Adrenal gland (tissue), 12 donors: Measurements from ENCODE around the gene TMEM41B. TPM values are rescaled to one million over a fixed set of nuclear protein-coding genes. Genes with fewer than 3 reads are reported as not detected.

Experiments used
- DNase-seq, 7 donors: peaks; one replicate each; pipeline ENCODE4 v3.0.0-alpha.2; 2019 to 2020
- H3K27ac ChIP-seq, 5 donors: fragments of 200-600 bp; sonication (generic) in 4 of 5; 1 replicate in 3 of 5; 2 replicates in 2 of 5; pipeline versions ENCODE4 v1.5.1 to v1.8.0; 2016 to 2020; ENCODE audit warnings: mild to moderate bottlenecking in 1 of 5
- H3K27me3 ChIP-seq: fragments of 200-600 bp; 2 replicates; pipeline ENCODE4 v1.8.0; 2021
- H3K36me3 ChIP-seq, 2 donors: fragments of 200-600 bp; replicated peaks in 1 of 2; 1 replicate in 1 of 2; 2 replicates in 1 of 2; pipeline versions ENCODE4 v1.5.1 to v1.8.0; 2018 to 2022
- H3K4me1 ChIP-seq, 2 donors: fragments of 200-600 bp; replicated peaks in 1 of 2; 1 replicate in 1 of 2; 2 replicates in 1 of 2; pipeline versions ENCODE4 v1.5.1 to v1.8.0; 2018 to 2021
- H3K4me3 ChIP-seq, 4 donors: fragments of 200-600 bp; sonication (generic) in 3 of 4; one replicate each; pipeline ENCODE4 v1.5.1; 2016 to 2018
- H3K9me3 ChIP-seq, 3 donors: fragments of 200-600 bp; sonication (generic) in 1 of 3; replicated peaks in 1 of 3; 1 replicate in 2 of 3; 2 replicates in 1 of 3; pipeline versions ENCODE4 v1.5.1 to v1.8.0; 2016 to 2021
- CTCF ChIP-seq, 6 experiments: fragments of 450-650 bp in 4 of 6; fragments of 200-600 bp in 2 of 6; sonication (generic) in 1 of 6; IDR thresholded peaks; 1 replicate in 5 of 6; 2 replicates in 1 of 6; pipeline versions ENCODE4 v1.5.1 to v1.8.0; 2016 to 2021; ENCODE audit warnings: antibody characterized with exemption in 6 of 6, mild to moderate bottlenecking in 2 of 6, moderate library complexity in 1 of 6
- POLR2A ChIP-seq, 2 donors: fragments of 450-650 bp; IDR thresholded peaks; one replicate each; pipeline ENCODE4 v1.6.1; 2017; ENCODE audit warnings: antibody characterized with exemption in 2 of 2, mild to moderate bottlenecking in 2 of 2, moderate library complexity in 1 of 2
- WGBS, 4 donors: extraction: QIAGEN DNeasy Blood & Tissue Kit in 2 of 4; methylation state at CpG; one replicate each; pipeline versions ENCODE4 v1.1.5 to v1.1.7; 2013 to 2017; 5-methylcytosine and 5-hydroxymethylcytosine counted together
- intact Hi-C, 2 donors: fragments of 100-400 bp; cut with DNase I; formaldehyde crosslinking; loops; one replicate each; pipeline versions ENCODE4 v1.14.1 to v1.15.0; 2022 to 2023
- polyA plus RNA-seq, 3 donors: library from polyadenylated mRNA; stranded (reverse); fragments of 200-250 nt in 2 of 3; fragments of 350-450 nt in 1 of 3; fragmentation: Illumina TruSeq in 1 of 3; extraction: RNeasy Lipid Tissue Mini Kit (QIAGEN cat#74804) in 1 of 3; gene quantifications; one replicate each; pipeline ENCODE4 v1.2.3, GENCODE V29; 2013 to 2014
- total RNA-seq, 9 donors: library from RNA; depleted of rRNA in 4 of 9; stranded (reverse); fragments of >200 nt in 4 of 9; fragments of 120-200 nt in 1 of 9; fragmentation: NEBNext Ultra II Directional in 1 of 9; extraction: Animal tissue kit (Norgen Biotek cat#: 25700) in 1 of 9; gene quantifications; one replicate each; pipeline versions ENCODE4 v1.1.0 to v1.2.4, GENCODE V29; 2013 to 2023
- donor health status: healthy with polysubstance abuse.
- donor health status: Bipolar disorder and iron deficiency.
- donor health status: DM: yes; HTN: yes; CAD: no.
- donor health status: DM: no; HTN: no; CAD: no.
- donor health status: DM: no; HTN: no; CAD: no.
- donor health status: DM: yes; HTN: yes; CAD: no.

TMEM41B gene
- total and polyA plus RNA-seq, 12 donors: 17.6 to 58.8 (median 27.7) TPM

- Histone ChIP-seq H3K27ac (no peak overlapping the region), H3K4me1 (peaks cover 4 to 14% of the 10 kb centered on the region in 2 donors)
- intact Hi-C loops: no loop called here
Measured at GRCh38 chr11:9254416-9254815, 60.0 kb downstream of the TMEM41B start.

GRCh38 chr11:9253086-9253485 is 61.3 kb downstream of the TMEM41B start:
- DNase-seq: no peak
- intact Hi-C loops: no loop called here
- no peak for TF ChIP-seq POLR2A (IDR thresholded peaks at IDR 0.05)
- TF ChIP-seq CTCF (IDR thresholded peaks at IDR 0.05): no peak
- WGBS, 4 donors: 64 to 87% (median 73%) methylated on average over 3 of the region's 3 CpGs
- Histone ChIP-seq H3K4me3 (no peak overlapping the region), H3K27ac (no peak overlapping the region), H3K36me3 (no peaks in the 10 kb centered on the region), H3K9me3 (no peaks in the 10 kb centered on the region), H3K27me3 (no peaks in the 10 kb centered on the region), H3K4me1 (peaks cover 4 to 14% of the 10 kb centered on the region in 2 donors)

More at GRCh38 chr11:9254416-9254815, 60.0 kb downstream of the TMEM41B start:
- DNase-seq: no peak
- no peak for TF ChIP-seq POLR2A (IDR thresholded peaks at IDR 0.05)
- TF ChIP-seq CTCF (IDR thresholded peaks at IDR 0.05): no peak
- H3K9me3 ChIP-seq: no peaks in the 10 kb centered on the region
- H3K4me3 ChIP-seq: no peak overlapping the region
- H3K27me3 ChIP-seq: no peaks in the 10 kb centered on the region
- 89 to 95% (median 92%) methylated on average over 3 of the region's 3 CpGs for WGBS, 4 donors
- no peaks in the 10 kb centered on the region for H3K36me3 ChIP-seq

- H3K27ac ChIP-seq: no peak overlapping the region
- H3K4me3 ChIP-seq: no peak overlapping the region
- intact Hi-C loops: no loop called here
- no peak for DNase-seq
- H3K9me3 ChIP-seq: no peaks in the 10 kb centered on the region
- no peaks in the 10 kb centered on the region for H3K27me3 ChIP-seq
- no peaks in the 10 kb centered on the region for H3K36me3 ChIP-seq
- TF ChIP-seq POLR2A (IDR thresholded peaks at IDR 0.05): no peak
- no peak for TF ChIP-seq CTCF (IDR thresholded peaks at IDR 0.05)
- 81 to 91% (median 88%) methylated on average over 3 of the region's 3 CpGs for WGBS, 4 donors
- H3K4me1 ChIP-seq: peaks cover 4 to 9% of the 10 kb centered on the region in 2 donors
Measured at GRCh38 chr11:9251311-9251710, 63.1 kb downstream of the TMEM41B start.

- DNase-seq: no peak
- intact Hi-C loops: no loop called here
- Histone ChIP-seq H3K36me3 (no peaks in the 10 kb centered on the region), H3K27me3 (no peaks in the 10 kb centered on the region), H3K4me3 (no peak overlapping the region), H3K9me3 (no peaks in the 10 kb centered on the region), H3K4me1 (peaks cover 4 to 8% of the 10 kb centered on the region in 2 donors), H3K27ac (no peak overlapping the region)
- WGBS, 4 donors: 27 to 39% (median 35%) methylated on average over 2 of the region's 2 CpGs
- no peak for TF ChIP-seq CTCF (IDR thresholded peaks at IDR 0.05)
- no peak for TF ChIP-seq POLR2A (IDR thresholded peaks at IDR 0.05)
Measured at GRCh38 chr11:9250139-9250582, 64.2 kb downstream of the TMEM41B start.
